Glutamatergic neuron (in vitro differentiated cells): Measurements from ENCODE around the gene MAGEB17. TPM values are rescaled to one million over a fixed set of nuclear protein-coding genes. Genes with fewer than 3 reads are reported as not detected.

Experiments
- DNase-seq: peaks from one replicate; pipeline ENCODE4 v3.0.0; 2022
- H3K27ac Mint-ChIP-seq: one replicate; pipeline ENCODE4 v1.8.0; 2020; ENCODE audit warnings: mild to moderate bottlenecking, mixed read lengths, inconsistent platforms; ENCODE audit not compliant: unreplicated experiment
- H3K27me3 Mint-ChIP-seq: one replicate; pipeline ENCODE4 v1.8.0; 2020; ENCODE audit warnings: mild to moderate bottlenecking, moderate library complexity, mixed read lengths, inconsistent platforms; ENCODE audit not compliant: unreplicated experiment
- H3K36me3 Mint-ChIP-seq: one replicate; pipeline ENCODE4 v1.8.0; 2020; ENCODE audit warnings: mild to moderate bottlenecking, mixed read lengths, inconsistent platforms; ENCODE audit not compliant: unreplicated experiment
- H3K4me1 Mint-ChIP-seq: one replicate; pipeline ENCODE4 v1.8.0; 2020; ENCODE audit warnings: mild to moderate bottlenecking, low read depth, mixed read lengths, inconsistent platforms; ENCODE audit not compliant: unreplicated experiment
- H3K4me3 Mint-ChIP-seq: one replicate; pipeline ENCODE4 v1.8.0; 2020; ENCODE audit warnings: mild to moderate bottlenecking, mixed read lengths, inconsistent platforms; ENCODE audit not compliant: unreplicated experiment
- H3K9me3 Mint-ChIP-seq: one replicate; pipeline ENCODE4 v1.8.0; 2020; ENCODE audit warnings: mild to moderate bottlenecking, moderate library complexity, mixed read lengths, inconsistent platforms; ENCODE audit not compliant: unreplicated experiment
- long read RNA-seq: library from polyadenylated mRNA; unstranded; transcript quantifications from one replicate; pipeline ENCODE4 v2.0.0, GENCODE V29; 2020; ENCODE audit not compliant: unreplicated experiment
- total RNA-seq: library from RNA; stranded (reverse); fragmentation: NEBNext Ultra II Directional; extraction: Animal tissue kit (Norgen Biotek cat#: 25700); gene quantifications from one replicate; pipeline ENCODE4 v1.2.1, GENCODE V29; 2021; ENCODE audit not compliant: unreplicated experiment
- TF ChIP-seq, protein P1 (sequence below): fragments of 200-600 bp; sonication (generic); IDR thresholded peaks from one replicate; pipeline ENCODE4 v1.5.0; 2021; ENCODE audit not compliant: partially characterized antibody, unreplicated experiment

MAGEB17 gene, protein sequence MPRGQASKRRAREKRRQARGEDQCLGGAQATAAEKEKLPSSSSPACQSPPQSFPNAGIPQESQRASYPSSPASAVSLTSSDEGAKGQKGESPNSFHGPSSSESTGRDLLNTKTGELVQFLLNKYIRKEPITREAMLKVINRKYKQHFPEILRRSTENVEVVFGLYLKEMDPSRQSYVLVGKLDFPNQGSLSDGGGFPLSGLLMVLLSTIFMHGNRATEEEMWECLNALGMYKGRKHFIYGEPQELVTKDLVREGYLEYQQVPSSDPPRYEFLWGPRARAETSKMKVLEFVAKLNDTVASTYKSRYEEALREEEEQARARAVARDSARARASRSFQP
- total RNA-seq, result not detected
- long read RNA-seq, result 0 reads

DNA sequence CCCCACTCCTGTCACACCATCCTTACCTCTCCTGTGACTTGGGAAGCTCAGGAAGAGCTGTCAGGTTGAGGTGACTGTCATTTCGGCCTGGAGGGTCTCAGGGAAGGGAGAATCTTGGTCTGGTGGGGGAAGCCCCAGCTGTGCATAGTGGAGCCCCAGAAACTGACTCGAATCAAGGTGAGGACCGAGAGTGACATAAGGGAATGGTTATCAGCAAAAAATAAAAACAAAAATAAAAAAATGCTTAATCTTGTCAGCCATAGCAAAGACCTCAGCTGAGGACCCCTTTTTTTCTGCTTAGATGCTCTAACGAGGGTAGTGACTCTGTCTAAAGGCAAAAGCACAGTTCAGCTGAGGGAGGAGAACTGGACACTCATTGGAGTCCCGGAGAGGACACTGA lies at the start of gene MAGEB17:
Gene MAGEB17 (plus strand): TSS at position 301 of the 400 bp plus-strand sequence. CDS start 2,902 bp downstream, outside the sequence.
- TF ChIP-seq, protein P1, sequence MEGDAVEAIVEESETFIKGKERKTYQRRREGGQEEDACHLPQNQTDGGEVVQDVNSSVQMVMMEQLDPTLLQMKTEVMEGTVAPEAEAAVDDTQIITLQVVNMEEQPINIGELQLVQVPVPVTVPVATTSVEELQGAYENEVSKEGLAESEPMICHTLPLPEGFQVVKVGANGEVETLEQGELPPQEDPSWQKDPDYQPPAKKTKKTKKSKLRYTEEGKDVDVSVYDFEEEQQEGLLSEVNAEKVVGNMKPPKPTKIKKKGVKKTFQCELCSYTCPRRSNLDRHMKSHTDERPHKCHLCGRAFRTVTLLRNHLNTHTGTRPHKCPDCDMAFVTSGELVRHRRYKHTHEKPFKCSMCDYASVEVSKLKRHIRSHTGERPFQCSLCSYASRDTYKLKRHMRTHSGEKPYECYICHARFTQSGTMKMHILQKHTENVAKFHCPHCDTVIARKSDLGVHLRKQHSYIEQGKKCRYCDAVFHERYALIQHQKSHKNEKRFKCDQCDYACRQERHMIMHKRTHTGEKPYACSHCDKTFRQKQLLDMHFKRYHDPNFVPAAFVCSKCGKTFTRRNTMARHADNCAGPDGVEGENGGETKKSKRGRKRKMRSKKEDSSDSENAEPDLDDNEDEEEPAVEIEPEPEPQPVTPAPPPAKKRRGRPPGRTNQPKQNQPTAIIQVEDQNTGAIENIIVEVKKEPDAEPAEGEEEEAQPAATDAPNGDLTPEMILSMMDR, result no peak
- Mint-ChIP-seq H3K4me1 (no peaks in the 10 kb centered on the region), H3K27ac (no peak within 1 kb of the TSS), H3K4me3 (no peak within 1 kb of the TSS), H3K27me3 (no peaks in the 10 kb centered on the region), H3K36me3 (no peaks in the 10 kb centered on the region), H3K9me3 (no peaks in the 10 kb centered on the region)
- DNase-seq, result no peak

DNA sequence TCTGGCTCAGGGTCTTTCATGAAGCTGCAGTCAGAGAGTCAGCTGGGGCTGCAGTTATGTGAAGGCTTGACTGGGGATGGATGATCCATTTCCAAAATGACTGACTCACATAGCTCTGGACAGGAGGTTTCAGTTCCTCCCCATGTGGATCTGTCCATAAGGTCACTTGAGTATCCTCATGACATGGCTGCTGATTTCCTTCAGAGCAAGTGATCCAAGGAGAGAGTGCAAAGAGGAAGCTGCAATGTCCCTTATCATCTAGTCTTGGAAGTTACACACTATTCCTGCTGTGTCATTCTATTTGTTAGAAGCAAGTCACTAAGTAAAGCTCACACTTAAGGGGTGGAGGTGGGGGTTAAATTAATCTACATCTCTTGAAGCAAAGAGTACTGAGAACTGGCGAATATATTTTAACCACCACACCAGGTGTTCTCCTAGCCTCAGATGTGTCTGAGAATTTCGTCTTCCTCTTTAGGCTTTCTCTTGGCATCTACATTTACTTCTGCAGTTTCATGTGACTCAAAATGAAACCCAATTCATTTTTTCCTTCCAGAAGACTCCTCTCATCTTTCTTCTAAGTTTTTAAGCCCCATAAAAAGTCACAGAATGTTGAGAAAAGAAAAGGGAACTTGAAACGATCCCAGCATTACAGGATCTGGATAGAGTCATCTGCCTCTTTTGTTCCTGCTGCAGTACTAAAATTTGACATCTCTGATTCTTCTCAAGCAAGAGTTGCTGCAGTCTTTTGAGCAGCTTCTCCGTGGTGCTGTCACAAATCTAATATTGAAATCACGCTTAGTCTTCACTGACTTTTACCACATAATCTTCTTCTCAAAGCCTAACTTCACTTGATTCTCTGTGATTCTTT lies 47.7 kb upstream of the MAGEB17 start:
- TF ChIP-seq, protein P1, result no peak
- Mint-ChIP-seq H3K27ac (no peak overlapping the region), H3K27me3 (no peaks in the 10 kb centered on the region), H3K9me3 (no peaks in the 10 kb centered on the region), H3K4me3 (no peak overlapping the region), H3K4me1 (no peaks in the 10 kb centered on the region), H3K36me3 (no peaks in the 10 kb centered on the region)
- no peak for DNase-seq

DNA sequence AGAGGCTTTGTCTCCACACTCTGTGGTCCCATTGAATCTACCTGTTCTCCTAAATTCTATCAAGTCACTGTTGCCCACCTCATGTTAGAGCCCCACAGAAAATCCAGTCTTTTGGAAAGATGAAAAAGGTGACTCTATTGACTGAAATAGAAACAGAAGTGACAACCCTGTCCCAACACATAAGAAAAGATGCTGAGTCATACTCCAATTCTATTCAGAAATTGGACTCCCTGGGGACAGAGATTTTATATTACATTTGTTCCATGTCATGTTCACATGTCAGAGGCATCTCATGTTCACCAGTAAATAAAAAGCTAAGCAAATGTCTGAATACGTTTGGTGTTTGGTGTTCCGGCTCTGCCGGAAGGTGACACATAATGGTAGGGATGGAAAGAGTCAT lies 46.9 kb upstream of the MAGEB17 start:
- H3K9me3 Mint-ChIP-seq, result no peaks in the 10 kb centered on the region
- H3K27me3 Mint-ChIP-seq, result no peaks in the 10 kb centered on the region
- no peak overlapping the region for H3K4me3 Mint-ChIP-seq
- H3K27ac Mint-ChIP-seq, result no peak overlapping the region
- no peaks in the 10 kb centered on the region for H3K36me3 Mint-ChIP-seq
- TF ChIP-seq, protein P1, result no peak
- no peak for DNase-seq
- no peaks in the 10 kb centered on the region for H3K4me1 Mint-ChIP-seq

DNA sequence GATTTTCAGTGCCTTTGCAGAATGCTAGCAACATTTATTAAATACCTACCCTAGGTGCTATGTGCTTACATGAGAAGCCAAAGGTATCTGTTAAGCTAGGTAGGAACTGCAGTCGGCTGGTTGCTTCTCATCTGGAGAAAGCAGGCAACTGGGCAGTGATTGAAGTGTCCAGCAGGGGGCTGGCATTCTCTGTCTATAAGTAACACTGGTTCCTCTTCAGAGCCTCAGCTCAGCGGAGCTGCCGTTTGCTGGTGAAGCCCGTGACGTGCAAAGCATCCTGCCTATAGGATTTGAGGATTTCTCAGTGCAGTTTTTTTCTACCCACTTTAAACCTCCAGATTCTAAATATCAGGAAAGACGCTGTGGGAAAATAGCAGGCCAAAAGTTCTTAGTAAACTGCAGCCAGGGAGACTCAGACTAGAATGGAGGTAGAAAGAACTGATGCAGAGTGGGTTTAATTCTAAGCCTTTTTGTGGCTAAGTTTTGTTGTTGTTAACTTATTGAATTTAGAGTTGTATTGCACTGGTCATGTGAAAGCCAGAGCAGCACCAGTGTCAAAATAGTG lies 44.0 kb upstream of the MAGEB17 start, which contains the start of gene GRPR:
Gene GRPR (plus strand): TSS at position 344 of the 565 bp plus-strand sequence. CDS start 389 bp downstream, outside the sequence.
- Mint-ChIP-seq H3K36me3 (no peaks in the 10 kb centered on the region), H3K4me3 (no peak within 1 kb of the TSS), H3K4me1 (no peaks in the 10 kb centered on the region), H3K27ac (no peak within 1 kb of the TSS), H3K27me3 (no peaks in the 10 kb centered on the region), H3K9me3 (no peaks in the 10 kb centered on the region)
- TF ChIP-seq, protein P1, result peak; percentile 77
- DNase-seq, result peak; percentile 78
